Measurements from ENCODE around the gene PLA2G2D. TPM values are rescaled to one million over a fixed set of nuclear protein-coding genes. Genes with fewer than 3 reads are reported as not detected.

PLA2G2D gene
- total and polyA plus RNA-seq, 10 of the 15 experiments (the other 5 are each of a cell fraction or from before 2014, with no cell fraction given) = 0.06 to 0.38 (median 0.16) TPM; not detected in 2

DNA sequence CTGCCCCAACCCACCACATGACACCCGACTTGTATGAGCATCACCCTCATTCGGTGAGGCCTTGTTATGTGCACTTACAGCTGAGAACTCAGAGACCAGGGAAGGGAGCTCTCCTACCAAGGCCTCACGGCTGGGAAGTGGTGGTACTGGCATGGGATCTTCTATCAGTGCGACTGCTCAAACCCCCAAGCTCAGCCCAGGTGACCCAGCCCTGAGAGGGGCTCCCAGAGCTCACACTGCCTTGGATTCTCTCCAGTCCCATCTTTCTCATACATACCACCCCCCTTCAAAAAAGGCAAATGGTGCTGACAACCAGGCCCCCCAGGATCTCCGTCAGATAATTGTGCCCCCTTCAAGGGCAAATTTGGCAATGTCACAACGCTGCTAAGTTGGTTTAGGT, 19.0 kb upstream of the PLA2G2D start:
- ChIA-PET POLR2A (no interaction called here), RAD21 (ENCODE audit: unreplicated experiment) (no interaction called here)
- no peak overlapping the region for H3K27ac ChIP-seq (ENCODE audit: control insufficient read depth, insufficient read depth)

More for the DNA sequence above, 19.0 kb upstream of the PLA2G2D start:
- in situ Hi-C loops (cut with MboI) (no loop called here), intact Hi-C loops (cut with micrococcal nuclease; ENCODE audit: unreplicated experiment) (no loop called here)
- DNase-seq (ENCODE audit: low read depth, low spot score) (no peak), ATAC-seq (no peak), FAIRE-seq (no peak)
- Histone ChIP-seq H3K9ac (ENCODE audit: control insufficient read depth, insufficient read depth, low read length) (no peak overlapping the region), H3K4me3 (no peak overlapping the region), H3K27me3 (replicated peaks in 1 of 2; ENCODE audit: control insufficient read depth in 2 of 2, insufficient read depth in 2 of 2, low read length in 1 of 2) (no peaks in the 10 kb centered on the region), H2AFZ (ENCODE audit: control insufficient read depth, low read depth, low read length) (no peak overlapping the region), H3K9me3 (replicated peaks; ENCODE audit: control insufficient read depth, insufficient read depth, low read length) (no peaks in the 10 kb centered on the region), H3K36me3 (ENCODE audit: control insufficient read depth in 2 of 2, insufficient read depth in 2 of 2, low read length in 1 of 2) (no peaks in the 10 kb centered on the region), H3K79me2 (ENCODE audit: control insufficient read depth, insufficient read depth, low read length) (no peaks in the 10 kb centered on the region), H4K20me1 (ENCODE audit: control insufficient read depth, insufficient read depth) (no peaks in the 10 kb centered on the region), H3K4me2 (ENCODE audit: control insufficient read depth, insufficient read depth) (no peak overlapping the region), H3K4me1 (ENCODE audit: control insufficient read depth, insufficient read depth, low read length) (no peaks in the 10 kb centered on the region)
- 41% methylated on average over 6 of the region's 6 CpGs for WGBS (ENCODE audit: insufficient coverage, insufficient replicate concordance, low lambda C conversion rate, missing lambda C conversion rate)
- ChIA-PET SMC1A (ENCODE audit: uncharacterized antibody, unreplicated experiment) (no interaction called here), CTCF (no interaction called here)
- no peak for TF ChIP-seq NFYA (IDR thresholded peaks at IDR 0.05; ENCODE audit: borderline replicate concordance, low read depth, low read length)
- TF ChIP-seq JUNB (IDR thresholded peaks at IDR 0.05) = no peak
- TF ChIP-seq, protein P1, sequence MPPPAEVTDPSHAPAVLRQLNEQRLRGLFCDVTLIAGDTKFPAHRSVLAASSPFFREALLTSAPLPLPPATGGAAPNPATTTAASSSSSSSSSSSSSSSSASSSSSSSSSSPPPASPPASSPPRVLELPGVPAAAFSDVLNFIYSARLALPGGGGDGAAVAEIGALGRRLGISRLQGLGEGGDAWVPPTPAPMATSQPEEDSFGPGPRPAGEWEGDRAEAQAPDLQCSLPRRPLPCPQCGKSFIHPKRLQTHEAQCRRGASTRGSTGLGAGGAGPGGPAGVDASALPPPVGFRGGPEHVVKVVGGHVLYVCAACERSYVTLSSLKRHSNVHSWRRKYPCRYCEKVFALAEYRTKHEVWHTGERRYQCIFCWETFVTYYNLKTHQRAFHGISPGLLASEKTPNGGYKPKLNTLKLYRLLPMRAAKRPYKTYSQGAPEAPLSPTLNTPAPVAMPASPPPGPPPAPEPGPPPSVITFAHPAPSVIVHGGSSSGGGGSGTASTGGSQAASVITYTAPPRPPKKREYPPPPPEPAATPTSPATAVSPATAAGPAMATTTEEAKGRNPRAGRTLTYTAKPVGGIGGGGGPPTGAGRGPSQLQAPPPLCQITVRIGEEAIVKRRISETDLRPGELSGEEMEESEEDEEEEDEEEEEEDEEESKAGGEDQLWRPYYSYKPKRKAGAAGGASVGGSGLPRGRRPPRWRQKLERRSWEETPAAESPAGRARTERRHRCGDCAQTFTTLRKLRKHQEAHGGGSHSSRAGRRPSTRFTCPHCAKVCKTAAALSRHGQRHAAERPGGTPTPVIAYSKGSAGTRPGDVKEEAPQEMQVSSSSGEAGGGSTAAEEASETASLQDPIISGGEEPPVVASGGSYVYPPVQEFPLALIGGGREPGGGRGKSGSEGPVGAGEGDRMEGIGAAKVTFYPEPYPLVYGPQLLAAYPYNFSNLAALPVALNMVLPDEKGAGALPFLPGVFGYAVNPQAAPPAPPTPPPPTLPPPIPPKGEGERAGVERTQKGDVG (CRISPR knock-in tag; IDR thresholded peaks at IDR 0.05) = no peak
- TF ChIP-seq ATF7 (IDR thresholded peaks at IDR 0.05; ENCODE audit: low read depth) = no peak
- TF ChIP-seq SRF (IDR thresholded peaks at IDR 0.05; ENCODE audit: low read depth in 2 of 2, low read length in 2 of 2) = no peak
- no peak for TF ChIP-seq IKZF2 (IDR thresholded peaks at IDR 0.05)
- no TSS peak for BruUV-seq (replicated peaks)
